K562 (cell line): Measurements from ENCODE around the gene FAM228A. TPM values are rescaled to one million over a fixed set of nuclear protein-coding genes. Genes with fewer than 3 reads are reported as not detected.

ENCODE experiments used
- ATAC-seq: fragments of 200-7000 bp; cut with Tn5 transposase; 3 replicates; pipeline ENCODE4 v1.9.1; 2020; ENCODE audit warnings: moderate library complexity
- BruUV-seq: library from RNA; stranded (reverse); fragments of 400-500 nt; replicated peaks from 2 replicates; lab custom pipeline; 2021; lab: Mats Ljungman, UMichigan
- CTCF ChIA-PET: fragments of 300-600 bp; formaldehyde crosslinking; extraction: SDS; loops from one replicate; lab custom pipeline; 2021; ENCODE audit warnings: low intra/inter-chr PET ratio; lab: Yijun Ruan, JAX
- POLR2A ChIA-PET: fragments of 300-600, 350-650 bp; sonication (Branson Sonifier 250); formaldehyde crosslinking; extraction: SDS; loops from one replicate; lab custom pipeline; 2021; ENCODE audit warnings: antibody characterized with exemption, inconsistent platforms; lab: Yijun Ruan, JAX
- DNase-seq, 4 experiments: peaks; one replicate each; pipeline versions ENCODE4 v3.0.0 to v3.0.0-alpha.2; 2011 to 2018; ENCODE audit warnings: low spot score in 3 of 4, mixed read lengths in 3 of 4; ENCODE audit errors: extremely low read depth in 1 of 4
- FAIRE-seq: peaks from 2 replicates; lab custom pipeline; 2011; peaks lifted over from hg19 to GRCh38; lab: Jason Lieb, UNC
- H2AFZ ChIP-seq: 2 replicates; pipeline ENCODE4 v1.6.0; 2011; ENCODE audit warnings: low read depth, low read length, control low read depth, inconsistent platforms
- H3K27ac ChIP-seq: fragments of 200-600 bp; 3 replicates; pipeline ENCODE4 v1.8.0; 2011; ENCODE audit warnings: low read depth, mild to moderate bottlenecking, control low read depth, inconsistent platforms, low read length, moderate library complexity, mixed read lengths; ENCODE audit errors: extremely low read depth
- H3K27me3 ChIP-seq, 2 experiments: fragments of 300-600 bp in 1 of 2; 2 replicates in 1 of 2; 3 replicates in 1 of 2; pipeline versions ENCODE4 v1.6.0 to v1.8.0; 2011; ENCODE audit warnings: inconsistent platforms in 2 of 2, low read length in 2 of 2, mild to moderate bottlenecking in 1 of 2, mixed read lengths in 1 of 2, moderate library complexity in 1 of 2; ENCODE audit not compliant: control insufficient read depth in 2 of 2, insufficient read depth in 2 of 2
- H3K36me3 ChIP-seq: fragments of 300-600 bp; 3 replicates; pipeline ENCODE4 v1.8.0; 2011; ENCODE audit warnings: mild to moderate bottlenecking, low read length, inconsistent platforms; ENCODE audit not compliant: control insufficient read depth, insufficient read depth
- H3K4me1 ChIP-seq, 2 experiments: fragments of 200-600 bp in 1 of 2; replicated peaks in 1 of 2; 2 replicates in 1 of 2; 3 replicates in 1 of 2; pipeline versions ENCODE4 v1.5.1 to v1.8.0; 2011; ENCODE audit warnings: inconsistent platforms in 2 of 2, low read length in 2 of 2, mild to moderate bottlenecking in 1 of 2, mixed read lengths in 1 of 2, moderate library complexity in 1 of 2; ENCODE audit not compliant: control insufficient read depth in 2 of 2, insufficient read depth in 2 of 2
- H3K4me2 ChIP-seq: 2 replicates; pipeline ENCODE4 v1.6.1; 2011; ENCODE audit warnings: low read length, control low read depth, inconsistent platforms, mixed read lengths; ENCODE audit not compliant: insufficient read depth
- H3K4me3 ChIP-seq: fragments of 200-600 bp; sonication (generic), shearing (Covaris generic); 2 replicates; pipeline ENCODE4 v1.5.1; 2016; ENCODE audit warnings: control low read depth, inconsistent platforms
- H3K79me2 ChIP-seq: fragments of 200-600 bp; 3 replicates; pipeline ENCODE4 v1.8.0; 2011; ENCODE audit warnings: low read length, inconsistent platforms; ENCODE audit not compliant: control insufficient read depth, insufficient read depth
- H3K9ac ChIP-seq, 2 experiments: 2 replicates each; pipeline versions ENCODE4 v1.6.0 to v1.6.1; 2011; ENCODE audit warnings: low read depth in 2 of 2, low read length in 2 of 2, control low read depth in 1 of 2, inconsistent platforms in 1 of 2, mild to moderate bottlenecking in 1 of 2, mixed read lengths in 1 of 2; ENCODE audit not compliant: insufficient read depth in 1 of 2
- H3K9me1 ChIP-seq: one replicate; pipeline ENCODE4 v1.6.0; 2011; ENCODE audit warnings: inconsistent platforms, mild to moderate bottlenecking, low read length, moderate library complexity; ENCODE audit not compliant: control insufficient read depth, insufficient read depth
- H3K9me3 ChIP-seq: replicated peaks from 2 replicates; pipeline ENCODE4 v1.5.1; 2011; ENCODE audit warnings: low read depth, low read length, inconsistent platforms; ENCODE audit not compliant: control insufficient read depth, insufficient read depth
- H4K20me1 ChIP-seq: replicated peaks from 2 replicates; pipeline ENCODE4 v1.6.1; 2011; ENCODE audit warnings: low read length, inconsistent platforms, mixed read lengths; ENCODE audit not compliant: control insufficient read depth, insufficient read depth
- ATF3 ChIP-seq, 2 experiments: fragments of 450-650 bp in 1 of 2; sonication (generic) in 1 of 2; formaldehyde crosslinking in 1 of 2; IDR thresholded peaks in 1 of 2; conservative IDR thresholded peaks in 1 of 2; 2 replicates each; pipeline versions ENCODE4 v1.6.1 to v1.8.1; 2016 to 2023; ENCODE audit warnings: mild to moderate bottlenecking in 2 of 2, moderate library complexity in 2 of 2, inconsistent platforms in 1 of 2, missing genetic modification reagents in 1 of 2
- CHD2 ChIP-seq: IDR thresholded peaks from 2 replicates; pipeline ENCODE4 v1.6.1; 2011; ENCODE audit warnings: low read depth, low read length
- CREBBP ChIP-seq: IDR thresholded peaks from one replicate; pipeline ENCODE4 v1.6.1; 2012; ENCODE audit warnings: low read depth, mild to moderate bottlenecking, control low read depth, inconsistent platforms, low read length
- DEAF1 ChIP-seq: fragments of 450-650 bp; formaldehyde crosslinking; IDR thresholded peaks from 2 replicates; pipeline ENCODE4 v1.4.0; 2020; ENCODE audit warnings: mild to moderate bottlenecking, moderate library complexity
- HCFC1 ChIP-seq: IDR thresholded peaks from 2 replicates; pipeline ENCODE4 v1.6.1; 2012; ENCODE audit warnings: low read depth, low read length, improper control_type of control experiment
- PRDM10 ChIP-seq: fragments of 450-650 bp; IDR thresholded peaks from 2 replicates; pipeline ENCODE4 v1.6.1; 2018; ENCODE audit not compliant: partially characterized antibody
- SOX6 ChIP-seq: fragments of 450-650 bp; IDR thresholded peaks from 2 replicates; pipeline ENCODE4 v1.6.1; 2014; ENCODE audit warnings: mild to moderate bottlenecking
- STAG1 ChIP-seq: sonication (generic); formaldehyde crosslinking; IDR thresholded peaks from 2 replicates; pipeline ENCODE4 v1.5.0; 2020; ENCODE audit warnings: missing genetic modification reagents, borderline replicate concordance
- TEAD1 ChIP-seq, 2 experiments: fragments of 450-650 bp in 1 of 2; sonication (generic) in 1 of 2; formaldehyde crosslinking; IDR thresholded peaks; 2 replicates each; pipeline versions ENCODE4 v1.4.0 to v1.8.0; 2020 to 2022; ENCODE audit warnings: mild to moderate bottlenecking in 2 of 2, missing genetic modification reagents in 1 of 2
- ZFP30 ChIP-seq: fragments of 250-450 bp; sonication (Bioruptor Pico); IDR thresholded peaks from 2 replicates; pipeline ENCODE4 v1.8.0; 2022; ENCODE audit warnings: moderate library complexity, mild to moderate bottlenecking, inconsistent platforms, borderline replicate concordance
- ZNF217 ChIP-seq: sonication (generic); formaldehyde crosslinking; IDR thresholded peaks from 2 replicates; pipeline ENCODE4 v1.8.0; 2022; ENCODE audit warnings: mild to moderate bottlenecking, missing genetic modification reagents
- ZNF384 ChIP-seq: IDR thresholded peaks from 2 replicates; pipeline ENCODE4 v1.6.1; 2012; ENCODE audit warnings: low read depth, low read length, improper control_type of control experiment
- ZNF511 ChIP-seq: sonication (generic); formaldehyde crosslinking; IDR thresholded peaks from 2 replicates; pipeline ENCODE4 v1.8.0; 2022; ENCODE audit warnings: mild to moderate bottlenecking, missing genetic modification reagents
- ZNF780A ChIP-seq: fragments of 250-450 bp; sonication (Bioruptor Pico); IDR thresholded peaks from 2 replicates; pipeline ENCODE4 v1.5.0; 2021; ENCODE audit warnings: mild to moderate bottlenecking
- ZSCAN32 ChIP-seq: fragments of 450-650 bp; formaldehyde crosslinking; IDR thresholded peaks from 2 replicates; pipeline ENCODE4 v1.4.0; 2020; ENCODE audit warnings: mild to moderate bottlenecking, moderate library complexity
- WGBS: fragments of 100-300 bp; shearing (Covaris generic); methylation state at CpG from one replicate; pipeline ENCODE4 v1.1.6; 2016; ENCODE audit warnings: low coverage, mixed read lengths; ENCODE audit not compliant: insufficient coverage; ENCODE audit errors: missing lambda C conversion rate; 5-methylcytosine and 5-hydroxymethylcytosine counted together
- in situ Hi-C: fragments of 300-500 bp; cut with MboI; formaldehyde crosslinking; loops from 4 replicates; pipeline ENCODE4 v1.15.0; 2018; ENCODE audit warnings: inconsistent platforms, mixed read lengths
- intact Hi-C: fragments of 100-400 bp; cut with micrococcal nuclease; formaldehyde crosslinking; loops from 2 replicates; pipeline ENCODE4 v1.14.2; 2022
- polyA plus RNA-seq, 8 experiments: library from polyadenylated mRNA; depleted of rRNA in 4 of 8; stranded (reverse) in 5 of 8; unstranded in 3 of 8; fragments of >200 nt; fragmentation: Nextera tagmentation in 2 of 8; fragmentation: Illumina TruSeq in 1 of 8; extraction: Ambion mirVana in 2 of 8; extraction: Trizol in 1 of 8; gene quantifications; 2 replicates each; pipeline versions ENCODE4 v1.2.1 to v1.2.3, GENCODE V29; 2011 to 2014; ENCODE audit warnings: inconsistent platforms in 1 of 8, missing spikeins in 1 of 8
- total RNA-seq, 7 experiments: library from RNA; depleted of rRNA in 6 of 7; stranded (reverse); fragments of >200 nt in 6 of 7; fragmentation: Illumina TruSeq in 2 of 7; extraction: Trizol in 2 of 7; gene quantifications; 2 replicates each; pipeline versions ENCODE4 v1.2.1 to v1.2.3, GENCODE V29; 2011 to 2021; ENCODE audit warnings: low replicate concordance in 1 of 7

The FAM228A gene
- total and polyA plus RNA-seq, 9 of the 15 experiments (the other 6 are each of a cell fraction or from before 2014, with no cell fraction given): not detected

GRCh38 chr2:24164416-24164973 is 10.4 kb upstream of the FAM228A start:
- Histone ChIP-seq H3K9ac (no peak overlapping the region), H3K4me1 (peaks cover 0 to 4% of the 10 kb centered on the region in 2 experiments; a peak in 1 of 5 replicates), H3K9me3 (no peaks in the 10 kb centered on the region), H4K20me1 (no peaks in the 10 kb centered on the region), H3K36me3 (no peaks in the 10 kb centered on the region), H3K4me2 (peak overlapping the region; percentile 52), H3K4me3 (no peak overlapping the region), H2AFZ (peak overlapping the region; percentile 81), H3K27ac (no peak overlapping the region), H3K9me1 (no peaks in the 10 kb centered on the region), H3K27me3 (peaks cover 2 to 16% of the 10 kb centered on the region in 2 experiments; a peak in 1 of 5 replicates), H3K79me2 (no peaks in the 10 kb centered on the region)
- in situ Hi-C loops: no loop called here
- no TSS peak for BruUV-seq
- ATAC-seq (peak; percentile 97), DNase-seq (peak; percentile 58 to 78 (median 69)), FAIRE-seq (no peak)
- WGBS: 19% methylated on average over 8 of the region's 8 CpGs
- intact Hi-C loops: loop anchor here (1.0 to 2.0 kb wide), 5 partner anchors 80 to 340 kb away; partner anchors contain the start of genes ATAD2B, SF3B6 and TP53I3
- ChIA-PET POLR2A (interaction anchor here (1.1 kb wide), 1 partner anchor 8 kb away, joined by 5 read pairs; no protein-coding TSS in a partner anchor), CTCF (interaction anchor here (0.6 to 1.6 kb wide), 5 partner anchors 80 to 237 kb away, joined by 3 to 10 read pairs (median 4); partner anchors contain the start of genes ATAD2B and TP53I3)
- peak; percentile 35 for TF ChIP-seq PRDM10
- TF ChIP-seq STAG1: peak; percentile 76; the same call in 1 of the 2 replicates
- peak; percentile 49; the same call in 1 of the 2 replicates for TF ChIP-seq HCFC1
- TF ChIP-seq SOX6: peak; percentile 25; the same call in 1 of the 2 replicates
- no peak for TF ChIP-seq ZNF511 (CRISPR knock-in tag)
- TF ChIP-seq ZNF217 (CRISPR knock-in tag): no peak
- TF ChIP-seq ZNF780A (CRISPR knock-in tag): no peak
- TF ChIP-seq CHD2: no peak
- TF ChIP-seq ATF3 (IDR thresholded peaks at IDR 0.05): peak; percentile 34; the same call in 1 of the 2 replicates
- no peak for TF ChIP-seq ATF3 (CRISPR knock-in tag; conservative IDR thresholded peaks at IDR 0.05)
- TF ChIP-seq ZFP30 (CRISPR knock-in tag): no peak
- TF ChIP-seq ZNF384: no peak
- TF ChIP-seq DEAF1 (CRISPR knock-in tag): peak; percentile 66; the same call in 1 of the 2 replicates
- no peak for TF ChIP-seq TEAD1 (CRISPR knock-in tag; IDR thresholded peaks at IDR 0.05)
- no peak for TF ChIP-seq ZSCAN32
- TF ChIP-seq CREBBP: no peak
